Stimulated activated memory B cell treated with anti-CD40 and anti-IgM and Interleukin-4, amounts not matched to agents 10 μg/mL and 1 μg/mL and 100 μg/mL, for 72 hours (primary cell): ENCODE measurements around the gene SCN4B.
A peak's percentile ranks its signal among the peaks of the same experiment; 100 is the strongest.

ENCODE experiments used
- ATAC-seq: fragments of 150-1000 bp; cut with Tn5 transposase; 2 replicates; pipeline ENCODE4 v1.10.0; 2021
- H3K27ac Mint-ChIP-seq: one replicate; pipeline ENCODE4 v1.8.0; 2022; ENCODE audit warnings: mild to moderate bottlenecking, mixed read lengths
- H3K27me3 Mint-ChIP-seq: one replicate; pipeline ENCODE4 v1.8.0; 2022; ENCODE audit warnings: mixed read lengths
- H3K36me3 Mint-ChIP-seq: one replicate; pipeline ENCODE4 v1.8.0; 2022; ENCODE audit warnings: mixed read lengths
- H3K4me1 Mint-ChIP-seq: one replicate; pipeline ENCODE4 v1.8.0; 2022; ENCODE audit warnings: mixed read lengths
- H3K4me3 Mint-ChIP-seq: one replicate; pipeline ENCODE4 v1.8.0; 2022; ENCODE audit warnings: mild to moderate bottlenecking, moderate library complexity, mixed read lengths
- H3K9me3 Mint-ChIP-seq: one replicate; pipeline ENCODE4 v1.8.0; 2022; ENCODE audit warnings: mixed read lengths

SCN4B gene

GRCh38 chr11:118166641-118167040 lies 14.0 kb upstream of the SCN4B start:
- Mint-ChIP-seq H3K9me3 (no peaks in the 10 kb centered on the region), H3K4me3 (no peak overlapping the region), H3K27me3 (peaks cover 69% of the 10 kb centered on the region), H3K36me3 (no peaks in the 10 kb centered on the region), H3K27ac (no peak overlapping the region), H3K4me1 (no peaks in the 10 kb centered on the region)
- no peak for ATAC-seq

DNA sequence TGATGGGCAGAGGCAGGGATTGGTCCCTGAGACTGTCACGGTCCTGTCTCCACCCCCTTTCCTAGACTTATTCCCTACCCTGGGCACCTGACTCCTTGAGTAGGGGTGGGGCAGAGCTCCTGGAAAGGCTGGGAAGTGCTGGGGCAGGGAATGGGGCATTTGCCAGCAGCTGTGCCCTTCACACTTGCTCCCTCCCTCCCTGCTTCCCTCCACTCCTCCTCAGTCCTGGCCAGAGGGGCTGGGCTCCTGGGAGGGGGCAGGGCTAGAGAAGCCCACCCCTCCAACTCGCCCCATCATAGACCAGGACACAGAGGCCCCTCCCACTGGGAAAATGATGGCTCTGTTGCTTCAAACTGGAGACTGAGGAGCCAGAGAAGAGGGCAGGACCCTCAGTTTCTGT lies 12.3 kb upstream of the SCN4B start:
- peaks cover 65% of the 10 kb centered on the region for H3K27me3 Mint-ChIP-seq
- no peak for ATAC-seq

DNA sequence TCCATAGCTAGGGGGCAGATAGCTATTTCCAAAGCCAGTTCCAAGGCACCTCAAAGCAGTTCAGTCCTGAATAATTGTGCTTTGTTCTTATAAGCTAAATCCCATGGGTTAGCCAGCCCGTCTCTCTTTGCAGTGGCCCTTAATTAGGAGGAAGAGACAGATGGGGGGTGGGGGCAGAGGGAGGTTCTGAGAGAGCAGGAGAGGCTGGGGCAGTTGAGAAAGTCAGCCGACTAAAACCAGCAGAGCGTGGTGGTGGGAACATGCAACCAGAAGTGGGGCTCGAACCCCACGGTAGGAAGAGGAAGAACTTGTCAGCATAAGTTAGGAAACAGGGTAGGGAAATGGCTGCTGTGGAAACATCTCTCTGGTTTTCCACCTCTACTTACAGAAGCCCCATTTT lies 10.9 kb upstream of the SCN4B start:
- Mint-ChIP-seq H3K9me3 (no peaks in the 10 kb centered on the region), H3K4me1 (no peaks in the 10 kb centered on the region), H3K4me3 (no peak overlapping the region), H3K36me3 (no peaks in the 10 kb centered on the region), H3K27me3 (peaks cover 65% of the 10 kb centered on the region), H3K27ac (no peak overlapping the region)
- no peak for ATAC-seq

More for the DNA sequence above, 12.3 kb upstream of the SCN4B start:
- Mint-ChIP-seq H3K4me3 (no peak overlapping the region), H3K36me3 (no peaks in the 10 kb centered on the region), H3K4me1 (no peaks in the 10 kb centered on the region), H3K27ac (no peak overlapping the region), H3K9me3 (no peaks in the 10 kb centered on the region)

DNA sequence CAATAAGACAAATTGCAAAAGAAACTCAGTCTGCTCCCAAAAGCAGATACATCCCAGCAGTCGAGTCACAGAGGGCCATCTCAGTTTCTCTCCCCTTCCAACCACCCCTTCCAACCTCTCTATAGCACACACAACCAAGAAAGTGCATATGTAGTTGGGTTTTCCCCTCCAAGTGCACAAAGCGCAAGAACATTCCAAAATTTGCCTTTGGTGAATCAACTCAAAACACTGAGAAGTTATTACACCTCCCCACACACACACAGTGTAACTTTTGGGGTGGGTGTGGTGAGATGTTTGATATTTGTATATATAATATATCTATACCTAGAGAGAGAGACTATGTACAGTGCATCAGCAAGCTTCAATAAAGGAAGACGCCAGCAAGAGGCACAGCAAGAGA lies 10.2 kb upstream of the SCN4B start:
- Mint-ChIP-seq H3K4me1 (no peaks in the 10 kb centered on the region), H3K27ac (no peak overlapping the region), H3K36me3 (no peaks in the 10 kb centered on the region), H3K27me3 (peaks cover 67% of the 10 kb centered on the region), H3K4me3 (no peak overlapping the region), H3K9me3 (no peaks in the 10 kb centered on the region)
- no peak for ATAC-seq

- Mint-ChIP-seq H3K27me3 (peaks cover 70% of the 10 kb centered on the region), H3K9me3 (no peaks in the 10 kb centered on the region), H3K27ac (no peak overlapping the region), H3K36me3 (no peaks in the 10 kb centered on the region), H3K4me1 (peaks cover 2% of the 10 kb centered on the region), H3K4me3 (no peak overlapping the region)
- no peak for ATAC-seq
Observed at GRCh38 chr11:118161786-118162185, 9.2 kb upstream of the SCN4B start.

GRCh38 chr11:118157186-118157895 lies 4.7 kb upstream of the SCN4B start:
- Mint-ChIP-seq H3K9me3 (no peaks in the 10 kb centered on the region), H3K27me3 (peaks cover 86% of the 10 kb centered on the region), H3K4me1 (peaks cover 16% of the 10 kb centered on the region), H3K36me3 (no peaks in the 10 kb centered on the region), H3K4me3 (no peak overlapping the region), H3K27ac (no peak overlapping the region)
- ATAC-seq, result no peak

DNA sequence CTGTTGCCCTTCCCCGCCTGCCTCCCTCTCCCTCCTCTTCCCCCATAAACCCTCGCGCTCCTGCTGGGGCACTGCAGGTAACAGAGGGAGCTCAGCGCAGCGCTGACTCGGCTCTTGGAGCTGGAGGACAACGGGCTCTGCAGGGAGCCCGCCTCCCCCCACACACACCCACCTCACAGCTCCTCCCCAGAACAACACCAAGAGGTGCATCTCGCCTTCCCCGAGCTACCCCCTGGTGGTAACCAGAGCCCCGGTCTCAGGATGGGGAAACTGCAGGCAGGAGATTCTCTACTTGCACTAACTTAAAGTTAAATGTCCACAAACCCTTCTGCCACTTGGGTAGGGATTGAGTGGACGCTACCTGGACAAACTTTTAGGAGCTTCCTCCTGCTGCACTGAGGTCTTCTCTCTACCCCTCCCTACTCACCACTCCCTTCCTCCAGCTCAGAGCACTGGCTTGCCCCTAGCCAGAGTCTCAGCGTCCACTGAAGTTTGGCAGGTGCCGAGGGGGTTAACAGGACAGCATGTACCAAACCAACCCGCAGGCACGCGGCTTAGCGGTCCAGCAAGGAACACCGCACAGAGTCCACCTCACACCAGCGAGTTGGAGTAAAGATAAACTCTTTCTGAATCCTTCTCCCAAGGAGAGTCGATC lies 4.0 kb upstream of the SCN4B start:
- Mint-ChIP-seq H3K4me1 (peaks cover 16% of the 10 kb centered on the region), H3K27ac (no peak overlapping the region), H3K9me3 (no peaks in the 10 kb centered on the region), H3K4me3 (no peak overlapping the region), H3K36me3 (no peaks in the 10 kb centered on the region), H3K27me3 (peaks cover 87% of the 10 kb centered on the region)
- ATAC-seq, result no peak

DNA sequence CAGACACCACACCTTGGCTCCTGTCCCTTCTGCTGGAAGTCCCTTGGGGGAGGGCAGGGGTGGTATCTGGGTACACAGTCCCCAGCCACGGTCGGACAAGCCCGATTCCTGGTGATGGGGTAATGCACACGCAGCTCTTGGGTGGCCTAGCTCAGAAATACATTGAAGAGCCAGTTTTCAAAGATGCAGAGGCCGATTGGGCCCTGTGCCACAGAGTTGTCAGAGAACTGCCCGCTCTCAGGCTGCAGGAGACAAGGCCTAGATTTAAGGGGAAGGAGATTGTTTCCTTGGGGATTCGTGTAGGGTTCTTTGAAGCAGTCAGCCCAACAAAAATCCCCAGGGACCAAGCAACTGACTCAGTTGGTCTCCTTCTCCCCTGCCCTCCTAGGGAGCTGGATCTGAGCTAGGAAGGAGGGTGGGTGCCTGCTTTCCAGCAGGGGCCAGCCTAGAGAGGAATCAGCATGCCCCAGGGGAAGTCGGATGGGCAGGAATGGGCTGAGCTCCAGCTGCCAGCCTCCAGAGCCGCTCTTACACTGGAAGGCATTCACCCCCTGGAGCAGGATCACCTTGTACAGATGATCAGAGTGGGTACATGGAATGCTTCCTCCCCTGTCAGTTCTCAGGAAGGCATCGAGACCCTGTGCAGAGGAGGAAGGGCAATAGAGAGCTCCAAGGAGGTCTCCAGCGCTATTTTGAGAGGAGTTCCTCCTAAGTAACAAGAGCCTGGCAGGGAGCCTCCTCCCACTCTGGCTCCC lies 3.3 kb upstream of the SCN4B start:
- no peak for ATAC-seq
- H3K36me3 Mint-ChIP-seq, result no peaks in the 10 kb centered on the region
- peaks cover 89% of the 10 kb centered on the region for H3K27me3 Mint-ChIP-seq
- H3K4me3 Mint-ChIP-seq, result no peak overlapping the region
- peaks cover 16% of the 10 kb centered on the region for H3K4me1 Mint-ChIP-seq
- H3K27ac Mint-ChIP-seq, result no peak overlapping the region
- H3K9me3 Mint-ChIP-seq, result no peaks in the 10 kb centered on the region

- H3K27ac Mint-ChIP-seq, result no peak overlapping the region
- peaks cover 16% of the 10 kb centered on the region for H3K4me1 Mint-ChIP-seq
- H3K36me3 Mint-ChIP-seq, result no peaks in the 10 kb centered on the region
- H3K9me3 Mint-ChIP-seq, result no peaks in the 10 kb centered on the region
- ATAC-seq, result no peak
- no peak overlapping the region for H3K4me3 Mint-ChIP-seq
- peaks cover 96% of the 10 kb centered on the region for H3K27me3 Mint-ChIP-seq
Observed at GRCh38 chr11:118154641-118155040, 2.0 kb upstream of the SCN4B start.

DNA sequence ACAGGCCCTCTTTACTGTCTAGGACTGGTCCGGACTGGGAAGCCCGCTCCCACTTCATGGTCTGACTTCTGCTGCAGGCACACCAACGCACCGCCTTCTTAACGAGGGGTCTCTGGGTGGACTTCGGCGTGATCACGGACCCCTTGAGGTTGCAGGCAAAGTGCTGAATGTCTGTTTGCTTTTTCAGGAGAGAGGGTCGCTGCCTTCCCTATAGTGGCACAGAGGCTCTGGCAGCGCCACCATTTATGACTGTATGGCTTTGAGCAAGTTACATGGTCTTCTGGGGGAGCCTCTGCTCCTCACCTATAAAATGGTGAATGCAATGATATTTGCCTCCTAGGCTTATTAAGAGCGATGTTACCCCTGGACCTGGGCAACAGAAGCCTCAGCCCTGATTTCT lies 1.4 kb upstream of the SCN4B start:
- Mint-ChIP-seq H3K27me3 (peaks cover 93% of the 10 kb centered on the region), H3K4me3 (peak overlapping the region; percentile 56), H3K36me3 (no peaks in the 10 kb centered on the region), H3K9me3 (no peaks in the 10 kb centered on the region), H3K4me1 (peaks cover 16% of the 10 kb centered on the region), H3K27ac (no peak overlapping the region)
- no peak for ATAC-seq

DNA sequence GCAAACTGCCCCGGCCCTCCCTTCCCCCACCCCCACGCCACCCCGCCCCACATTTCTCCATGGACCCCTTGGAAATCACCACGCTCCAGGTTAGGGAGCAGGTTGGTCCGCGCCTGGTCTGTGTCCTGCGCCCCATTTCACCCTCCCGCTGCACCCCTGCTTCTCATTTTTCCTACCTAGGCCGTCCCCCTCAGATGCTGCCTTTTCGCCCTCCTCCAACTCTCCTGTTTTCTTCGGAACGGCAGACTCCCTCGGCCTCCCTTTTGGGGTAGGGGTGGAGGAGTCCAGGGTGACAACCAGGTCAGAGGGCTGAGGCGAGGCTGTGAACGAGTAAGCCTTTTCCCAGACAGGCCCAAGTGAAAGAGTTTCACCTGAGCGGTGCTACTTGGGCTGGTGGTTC lies 893 bp upstream of the SCN4B start:
- peak overlapping the region; percentile 56 for H3K4me3 Mint-ChIP-seq
- no peak for ATAC-seq
- H3K27ac Mint-ChIP-seq, result no peak overlapping the region

DNA sequence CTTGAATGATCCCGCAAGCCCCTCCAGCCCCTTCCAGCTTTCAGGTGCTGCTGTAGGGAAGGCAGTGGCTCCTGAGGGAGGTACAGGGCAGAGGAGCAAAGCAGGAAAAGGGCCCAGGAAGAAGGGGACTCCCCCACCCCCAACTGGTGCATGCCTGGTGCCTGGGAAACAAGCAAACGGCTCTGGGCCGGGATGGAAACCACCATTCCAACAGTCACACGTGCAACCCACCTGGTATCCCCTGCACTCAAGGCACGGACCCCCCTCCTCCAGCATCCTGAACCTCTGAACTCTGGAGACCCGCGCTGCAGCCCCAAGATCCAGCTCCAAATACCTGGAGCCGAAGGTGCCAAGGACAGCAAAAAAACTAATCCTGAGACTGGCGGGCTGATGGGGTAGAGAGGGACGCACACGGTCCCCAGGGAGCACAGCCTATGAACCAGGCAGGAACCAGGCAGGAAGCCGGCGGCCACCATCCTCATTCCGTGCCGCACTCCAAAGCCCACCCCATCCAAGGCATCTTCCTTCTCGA lies 537 bp downstream of the SCN4B start:
- no peak for ATAC-seq
- H3K36me3 Mint-ChIP-seq, result no peaks in the 10 kb centered on the region
- H3K4me1 Mint-ChIP-seq, result peaks cover 16% of the 10 kb centered on the region
- peak overlapping the region; percentile 28 for H3K4me3 Mint-ChIP-seq
- H3K27me3 Mint-ChIP-seq, result peaks cover 93% of the 10 kb centered on the region
- H3K27ac Mint-ChIP-seq, result no peak overlapping the region
- H3K9me3 Mint-ChIP-seq, result no peaks in the 10 kb centered on the region

More for the DNA sequence above, 893 bp upstream of the SCN4B start:
- Mint-ChIP-seq H3K36me3 (no peaks in the 10 kb centered on the region), H3K27me3 (peaks cover 93% of the 10 kb centered on the region), H3K9me3 (no peaks in the 10 kb centered on the region), H3K4me1 (peaks cover 16% of the 10 kb centered on the region)

- Mint-ChIP-seq H3K9me3 (no peaks in the 10 kb centered on the region), H3K27ac (no peak overlapping the region), H3K27me3 (peaks cover 86% of the 10 kb centered on the region), H3K4me3 (no peak overlapping the region), H3K36me3 (no peaks in the 10 kb centered on the region), H3K4me1 (peaks cover 11% of the 10 kb centered on the region)
- no peak for ATAC-seq
Observed at GRCh38 chr11:118151431-118151830, 1.2 kb downstream of the SCN4B start.

DNA sequence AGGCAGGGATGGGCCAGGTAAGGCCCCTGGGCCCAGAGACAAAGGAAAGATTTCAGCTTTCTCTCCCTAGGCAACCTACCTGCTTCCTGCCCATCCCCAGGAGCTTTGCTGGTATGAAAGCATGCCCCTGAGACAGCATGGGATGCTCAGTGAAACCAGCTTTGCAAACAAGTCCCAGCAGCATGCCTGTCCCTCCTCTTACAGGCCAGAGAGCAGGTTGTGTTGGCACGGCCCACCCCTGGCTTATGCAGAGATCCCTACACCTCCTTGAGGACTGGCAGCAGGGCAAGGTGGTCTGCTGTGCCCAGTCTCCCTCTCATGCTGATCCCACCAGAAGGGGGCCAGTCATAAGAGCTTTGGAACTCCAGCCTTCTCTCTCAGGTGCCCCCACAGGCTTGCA lies 3.1 kb downstream of the SCN4B start:
- H3K4me1 Mint-ChIP-seq, result peaks cover 11% of the 10 kb centered on the region
- ATAC-seq, result no peak
- no peaks in the 10 kb centered on the region for H3K36me3 Mint-ChIP-seq
- no peak overlapping the region for H3K4me3 Mint-ChIP-seq
- H3K9me3 Mint-ChIP-seq, result no peaks in the 10 kb centered on the region
- no peak overlapping the region for H3K27ac Mint-ChIP-seq
- H3K27me3 Mint-ChIP-seq, result peaks cover 75% of the 10 kb centered on the region

DNA sequence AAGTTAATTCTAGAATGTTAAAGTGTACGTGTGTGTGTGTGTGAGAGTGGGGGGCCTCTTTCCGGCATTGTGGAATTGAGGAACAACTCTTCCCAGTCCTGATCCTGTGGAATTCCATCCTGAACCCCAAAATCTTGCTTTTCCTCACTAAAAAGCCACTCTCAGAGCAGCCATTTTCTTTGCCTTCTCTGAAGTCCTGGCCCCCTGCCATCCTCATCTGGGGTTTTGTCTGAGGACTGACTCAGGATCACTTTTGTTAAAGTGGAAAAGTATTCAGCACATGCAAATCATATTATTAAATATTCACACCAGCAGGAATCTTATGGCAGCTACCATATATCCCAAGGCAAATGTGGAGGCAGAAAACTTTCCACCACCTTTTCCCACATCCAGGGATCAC lies 3.8 kb downstream of the SCN4B start:
- Mint-ChIP-seq H3K4me1 (peaks cover 9% of the 10 kb centered on the region), H3K36me3 (no peaks in the 10 kb centered on the region), H3K9me3 (no peaks in the 10 kb centered on the region), H3K27me3 (peaks cover 75% of the 10 kb centered on the region), H3K4me3 (no peak overlapping the region), H3K27ac (no peak overlapping the region)
- no peak for ATAC-seq
